Suprapubic skin (tissue), 4 donors: ENCODE measurements around the gene SORCS2. TPM values are rescaled to one million over a fixed set of nuclear protein-coding genes. Genes with fewer than 3 reads are reported as not detected.
"Not testable (repeated sequence)": the region's sequence is repeated elsewhere in the genome, so short reads cannot be mapped to it uniquely, and the experiment has no call there.

Experiments
- DNase-seq, 2 donors: peaks; one replicate each; pipeline ENCODE4 v3.0.0-alpha.2; 2019; ENCODE audit warnings: low spot score in 2 of 2
- H3K27ac ChIP-seq: fragments of 200-600 bp; sonication (generic); one replicate; pipeline ENCODE4 v1.5.1; 2019
- H3K27me3 ChIP-seq: fragments of 200-600 bp; sonication (generic); one replicate; pipeline ENCODE4 v1.5.1; 2019
- H3K36me3 ChIP-seq: fragments of 200-600 bp; sonication (generic); one replicate; pipeline ENCODE4 v1.5.1; 2019
- H3K4me1 ChIP-seq: fragments of 200-600 bp; sonication (generic); one replicate; pipeline ENCODE4 v1.5.1; 2019
- H3K4me3 ChIP-seq: fragments of 200-600 bp; sonication (generic); one replicate; pipeline ENCODE4 v1.5.1; 2019; ENCODE audit warnings: mild to moderate bottlenecking
- H3K9me3 ChIP-seq: fragments of 200-600 bp; sonication (generic); one replicate; pipeline ENCODE4 v1.5.1; 2019
- CTCF ChIP-seq, 2 donors: fragments of 200-600 bp in 1 of 2; fragments of 450-650 bp in 1 of 2; sonication (generic) in 1 of 2; IDR thresholded peaks; one replicate each; pipeline ENCODE4 v1.5.1; 2016 to 2019; ENCODE audit warnings: antibody characterized with exemption in 2 of 2, mild to moderate bottlenecking in 1 of 2, moderate library complexity in 1 of 2
- EP300 ChIP-seq: sonication (generic); formaldehyde crosslinking; IDR thresholded peaks from one replicate; pipeline ENCODE4 v1.6.1; 2017; ENCODE audit warnings: antibody characterized with exemption
- POLR2A ChIP-seq, 2 donors: fragments of 450-650 bp; IDR thresholded peaks; one replicate each; pipeline ENCODE4 v1.6.1; 2017; ENCODE audit warnings: antibody characterized with exemption in 2 of 2, mild to moderate bottlenecking in 2 of 2, moderate library complexity in 2 of 2
- POLR2AphosphoS5 ChIP-seq, 3 donors: sonication (generic); formaldehyde crosslinking; IDR thresholded peaks; one replicate each; pipeline ENCODE4 v1.6.1; 2017; ENCODE audit warnings: antibody characterized with exemption in 3 of 3
- WGBS: methylation state at CpG from one replicate; pipeline ENCODE4 v1.1.5; 2018; 5-methylcytosine and 5-hydroxymethylcytosine counted together
- total RNA-seq, 4 donors: library from RNA; depleted of rRNA; stranded (reverse); fragments of >200 nt; gene quantifications; one replicate each; pipeline ENCODE4 v1.1.0, GENCODE V29; 2016

Gene SORCS2
- total RNA-seq, 4 donors from 2014 or later, result 0.94 to 4.6 (median 1.3) TPM

GRCh38 chr4:7160439-7160838 lies 31.9 kb upstream of the SORCS2 start:
- Histone ChIP-seq H3K4me3 (no peak overlapping the region), H3K27me3 (peaks cover 3% of the 10 kb centered on the region), H3K36me3 (no peaks in the 10 kb centered on the region), H3K27ac (no peak overlapping the region), H3K4me1 (peaks cover 22% of the 10 kb centered on the region), H3K9me3 (no peaks in the 10 kb centered on the region)
- no peak for TF ChIP-seq EP300
- TF ChIP-seq POLR2AphosphoS5 (IDR thresholded peaks at IDR 0.05), result no peak
- DNase-seq, result peak; percentile 40 to 44
- 89% methylated on average over 7 of the region's 11 CpGs for WGBS

GRCh38 chr4:7160951-7161440 lies 31.3 kb upstream of the SORCS2 start:
- peaks cover 16% of the 10 kb centered on the region for H3K4me1 ChIP-seq
- H3K36me3 ChIP-seq, result no peaks in the 10 kb centered on the region
- no peak for TF ChIP-seq POLR2AphosphoS5 (IDR thresholded peaks at IDR 0.05)
- TF ChIP-seq EP300, result no peak
- TF ChIP-seq POLR2A (IDR thresholded peaks at IDR 0.05), result no peak
- TF ChIP-seq CTCF (IDR thresholded peaks at IDR 0.05), result no peak
- H3K9me3 ChIP-seq, result no peaks in the 10 kb centered on the region
- WGBS, result 84% methylated on average over 10 of the region's 10 CpGs
- H3K27ac ChIP-seq, result no peak overlapping the region
- H3K27me3 ChIP-seq, result peaks cover 3% of the 10 kb centered on the region
- no peak overlapping the region for H3K4me3 ChIP-seq
- peak; percentile 39 to 66 for DNase-seq

- Histone ChIP-seq H3K27me3 (peaks cover 3% of the 10 kb centered on the region), H3K27ac (no peak overlapping the region), H3K4me3 (no peak overlapping the region), H3K9me3 (no peaks in the 10 kb centered on the region), H3K36me3 (no peaks in the 10 kb centered on the region), H3K4me1 (peaks cover 9% of the 10 kb centered on the region)
- peak; percentile 40 to 54 for DNase-seq
- 74% methylated on average over 6 of the region's 6 CpGs for WGBS
- TF ChIP-seq POLR2A (IDR thresholded peaks at IDR 0.05) (no peak), EP300 (no peak), POLR2AphosphoS5 (IDR thresholded peaks at IDR 0.05) (no peak), CTCF (IDR thresholded peaks at IDR 0.05) (no peak)
These were observed 30.6 kb upstream of the SORCS2 start for GRCh38 chr4:7161721-7162214.

- not testable (repeated sequence) for H3K4me3 ChIP-seq, H3K27me3 ChIP-seq, H3K4me1 ChIP-seq, H3K9me3 ChIP-seq, H3K36me3 ChIP-seq, H3K27ac ChIP-seq
- peak; percentile 29 to 68 for DNase-seq
- 89% methylated on average over 28 of the region's 28 CpGs for WGBS
These were observed 27.1 kb upstream of the SORCS2 start for GRCh38 chr4:7165056-7165873.

GRCh38 chr4:7165874-7166201 lies 26.5 kb upstream of the SORCS2 start:
- TF ChIP-seq CTCF (IDR thresholded peaks at IDR 0.05) (no peak), POLR2AphosphoS5 (IDR thresholded peaks at IDR 0.05) (no peak), EP300 (no peak), POLR2A (IDR thresholded peaks at IDR 0.05) (no peak)
- Histone ChIP-seq H3K4me3 (no peak overlapping the region), H3K9me3 (no peaks in the 10 kb centered on the region), H3K27ac (no peak overlapping the region), H3K36me3 (no peaks in the 10 kb centered on the region), H3K27me3 (no peaks in the 10 kb centered on the region), H3K4me1 (peaks cover 4% of the 10 kb centered on the region)
- no CpG with 5 or more reads among the region's 9 CpGs for WGBS
- peak; percentile 52 to 65 for DNase-seq

GRCh38 chr4:7166237-7166636 lies 26.1 kb upstream of the SORCS2 start:
- H3K4me1 ChIP-seq, result peaks cover 4% of the 10 kb centered on the region
- peak; percentile 20 to 45 for DNase-seq
- TF ChIP-seq CTCF (IDR thresholded peaks at IDR 0.05) (no peak), POLR2A (IDR thresholded peaks at IDR 0.05) (no peak), POLR2AphosphoS5 (IDR thresholded peaks at IDR 0.05) (no peak)
- no peak overlapping the region for H3K27ac ChIP-seq
- H3K9me3 ChIP-seq, result no peaks in the 10 kb centered on the region
- no peaks in the 10 kb centered on the region for H3K36me3 ChIP-seq
- H3K4me3 ChIP-seq, result no peak overlapping the region
- WGBS, result 95% methylated on average over 3 of the region's 3 CpGs
- no peaks in the 10 kb centered on the region for H3K27me3 ChIP-seq
